GM18507 (cell line): ENCODE results near the gene EBF3.

ENCODE experiments used
- DNase-seq: peaks from one replicate; pipeline ENCODE4 v3.0.0; 2011; ENCODE audit warnings: low read depth; ENCODE audit not compliant: insufficient read length; ENCODE audit errors: extremely low spot score
- FAIRE-seq: peaks from 2 replicates; lab custom pipeline; 2011; peaks lifted over from hg19 to GRCh38; lab: Jason Lieb, UNC

Gene EBF3

DNA sequence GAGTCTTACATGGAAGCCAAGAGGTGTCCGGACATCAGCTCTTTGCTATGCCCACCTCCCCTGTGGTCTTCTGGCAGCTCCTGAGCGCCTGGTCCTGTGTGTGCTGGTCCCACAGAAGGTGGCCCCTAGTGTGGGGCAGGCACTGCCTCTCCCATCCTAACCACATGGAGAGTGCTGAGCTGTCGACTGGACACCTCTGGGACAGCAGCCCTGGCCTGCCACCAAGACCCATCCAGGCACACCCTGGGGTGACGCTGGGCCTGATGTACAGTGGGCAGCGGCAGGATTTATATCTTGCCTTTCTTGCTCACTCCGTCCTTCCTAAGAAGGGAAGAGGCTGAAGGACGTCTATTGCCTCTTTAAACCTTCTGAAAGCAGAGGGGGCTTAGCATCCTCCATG lies 98.7 kb downstream of the EBF3 start:
- no peak for FAIRE-seq
- no peak for DNase-seq

DNA sequence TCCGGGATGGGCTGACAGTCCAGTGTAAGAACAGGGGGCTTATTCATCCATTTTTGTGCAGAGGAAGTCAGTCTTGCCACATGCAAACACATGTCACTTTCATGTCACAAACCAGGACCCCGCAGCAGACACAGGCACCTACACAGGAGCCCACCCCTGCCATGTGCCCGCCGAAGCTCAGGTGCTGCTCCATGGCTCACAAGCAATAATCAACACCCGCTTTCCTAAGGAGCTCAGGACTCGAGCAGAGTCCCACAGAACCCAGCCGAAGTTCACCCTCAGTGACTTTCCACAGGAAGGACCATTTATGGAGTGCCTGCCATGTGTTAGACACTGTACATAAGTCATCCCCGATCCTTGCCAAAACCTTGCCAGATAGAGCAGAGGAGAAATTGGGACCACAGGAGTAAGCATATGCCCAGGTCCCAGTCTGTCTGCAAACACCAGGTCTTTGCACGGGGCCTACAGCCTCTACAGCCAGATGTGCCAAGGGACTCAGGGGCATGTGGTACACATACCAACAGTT lies 99.4 kb downstream of the EBF3 start:
- FAIRE-seq = no peak

DNA sequence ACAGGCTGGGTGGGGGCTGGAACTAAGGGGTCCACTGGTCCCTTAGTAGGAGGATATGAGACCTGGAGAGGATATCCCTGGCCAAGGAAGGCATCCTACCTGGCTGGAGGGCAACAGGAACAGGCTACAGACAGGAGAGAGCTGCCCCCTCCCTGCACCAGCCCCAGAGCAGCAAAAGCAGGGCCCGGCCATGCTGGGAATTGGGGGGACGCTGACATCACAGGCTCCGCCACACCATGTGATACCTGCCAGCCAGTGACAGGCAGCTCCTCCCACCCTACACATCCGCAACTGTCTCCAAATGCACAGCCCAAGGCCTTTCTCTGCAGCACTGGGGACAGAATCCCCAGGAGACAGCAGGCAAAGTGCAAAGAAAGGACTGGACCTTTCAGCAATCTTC lies 100.0 kb downstream of the EBF3 start:
- DNase-seq = no peak
- no peak for FAIRE-seq

More for the DNA sequence above, 99.4 kb downstream of the EBF3 start:
- no peak for DNase-seq

DNA sequence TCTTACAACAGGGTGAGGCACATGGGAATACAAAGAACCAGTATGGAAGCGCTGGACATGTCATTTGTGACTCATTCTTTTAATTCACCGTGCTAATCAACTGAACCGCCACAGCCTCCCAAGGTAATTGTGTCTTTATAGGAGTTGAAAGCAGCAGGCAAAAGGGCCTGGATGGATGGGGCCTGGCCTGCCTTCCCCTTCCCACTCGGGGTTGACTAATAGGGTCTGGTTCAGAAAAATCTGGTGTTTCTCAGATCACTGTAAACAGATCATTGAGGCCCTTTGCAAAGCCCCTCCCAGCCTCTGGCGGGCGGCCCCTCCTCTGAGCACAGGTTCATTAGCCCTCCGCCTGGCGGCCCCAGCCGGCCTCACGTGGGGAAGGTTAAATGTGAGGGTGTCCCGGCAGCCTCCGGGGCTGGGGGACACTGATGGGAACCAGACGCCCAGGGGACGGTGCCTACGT lies 100.8 kb downstream of the EBF3 start:
- FAIRE-seq (no peak), DNase-seq (no peak)

DNA sequence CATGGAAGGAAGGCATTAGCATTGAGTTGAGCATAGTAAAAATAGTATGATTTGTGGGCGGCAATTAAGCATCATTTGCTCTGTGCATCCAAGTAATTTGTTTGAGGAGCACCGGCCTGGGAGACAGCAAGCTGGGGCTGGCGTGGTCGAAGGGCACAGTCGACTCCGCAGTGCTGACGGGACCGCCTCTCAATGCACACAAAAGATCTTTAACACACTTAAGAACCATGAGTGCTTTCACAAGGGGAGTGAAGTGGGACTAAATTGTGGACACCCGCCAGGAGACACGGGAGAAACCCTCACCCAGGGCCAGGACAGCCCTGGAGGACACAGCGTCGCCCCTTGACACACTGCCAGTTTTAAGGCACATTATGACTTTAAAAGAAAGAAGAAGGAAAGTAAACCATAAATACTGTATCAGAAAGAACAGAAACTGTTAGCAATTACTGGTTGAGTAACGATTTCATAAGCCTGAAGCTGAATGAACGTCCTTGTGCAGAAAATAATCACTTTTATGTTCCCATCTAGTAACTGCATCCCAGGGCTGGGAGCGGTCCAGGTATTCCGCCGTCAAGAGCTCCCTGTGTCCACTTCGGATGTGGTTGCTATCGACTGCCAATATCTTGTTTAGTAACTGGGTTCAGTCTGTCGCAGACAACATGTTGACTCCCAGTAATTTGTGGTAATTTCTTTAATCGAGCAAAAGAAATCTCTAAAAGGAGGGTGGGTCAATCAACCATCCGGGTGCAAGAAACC lies 102.1 kb downstream of the EBF3 start:
- FAIRE-seq (no peak), DNase-seq (no peak)

DNA sequence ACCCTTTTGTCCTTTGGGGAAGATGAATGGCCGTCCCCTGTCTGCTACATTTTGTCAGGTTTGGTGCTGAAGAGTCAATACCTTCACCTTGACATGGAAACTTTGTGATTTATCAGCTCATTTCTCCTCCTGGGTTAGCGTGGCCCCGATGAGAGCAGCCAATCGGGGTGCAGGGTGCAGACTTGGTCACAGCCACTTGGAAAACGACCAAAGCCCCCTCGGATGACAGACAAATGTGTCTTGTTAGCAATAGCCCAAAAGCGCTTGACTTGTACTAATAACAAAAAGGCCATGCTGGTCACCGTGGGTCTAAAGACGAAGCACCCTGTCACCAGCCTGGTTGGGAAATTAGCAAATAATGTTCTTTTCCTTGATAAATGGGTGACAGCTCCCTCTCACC lies 103.7 kb downstream of the EBF3 start:
- FAIRE-seq = no peak
- no peak for DNase-seq

DNA sequence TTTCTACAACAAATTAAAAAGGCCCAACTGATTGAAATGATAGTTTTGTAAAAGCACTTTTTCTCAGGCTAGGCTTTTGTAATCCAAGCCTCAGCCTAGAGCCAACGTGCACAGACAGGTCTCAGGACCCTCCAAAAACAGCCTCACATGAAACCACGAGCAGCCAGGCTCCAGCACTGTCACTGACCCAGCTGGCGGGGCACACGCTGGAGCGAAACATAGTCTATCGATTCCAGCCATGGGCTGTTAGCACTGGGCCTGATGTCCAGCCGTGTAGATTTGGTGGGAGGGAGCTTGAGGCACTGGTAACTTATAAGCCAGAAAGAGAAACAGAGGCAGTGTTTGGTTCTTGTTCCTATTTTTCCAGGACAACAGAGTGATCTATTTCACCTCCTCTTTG lies 104.5 kb downstream of the EBF3 start:
- FAIRE-seq (no peak), DNase-seq (no peak)

DNA sequence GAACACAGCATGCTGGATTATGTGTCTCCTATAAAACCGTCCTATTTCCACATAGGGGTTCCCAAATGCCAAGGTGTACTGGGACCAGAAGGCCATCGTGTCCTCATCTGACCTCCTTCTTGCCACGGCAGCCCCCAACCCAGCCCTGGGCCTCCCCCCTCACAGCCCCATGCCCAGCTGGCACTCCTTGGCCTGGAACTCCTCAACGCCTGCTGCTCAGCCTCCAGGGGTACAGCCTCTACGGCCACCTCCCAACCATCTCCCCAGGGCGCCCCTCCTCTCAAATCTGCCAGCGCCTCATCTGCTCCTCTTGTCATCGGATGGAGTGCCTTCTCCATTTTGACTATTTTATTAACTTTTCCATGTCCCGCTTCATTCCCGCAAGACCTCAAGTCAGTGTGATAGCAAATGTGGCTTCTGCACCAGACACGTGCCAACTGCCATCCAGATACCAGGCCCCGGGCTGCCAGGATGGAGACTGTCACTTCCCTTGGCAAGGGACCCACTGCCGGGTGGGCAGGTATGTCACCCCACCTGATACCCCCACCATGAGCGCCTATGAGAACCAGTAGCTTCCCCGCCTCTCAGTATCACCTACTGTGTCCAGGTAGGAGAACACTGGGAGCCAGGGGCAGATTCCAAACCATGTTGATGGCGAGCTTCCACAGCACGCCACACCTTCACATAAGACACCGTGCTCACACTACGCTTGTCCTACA lies 106.7 kb downstream of the EBF3 start:
- FAIRE-seq = no peak
- no peak for DNase-seq

DNA sequence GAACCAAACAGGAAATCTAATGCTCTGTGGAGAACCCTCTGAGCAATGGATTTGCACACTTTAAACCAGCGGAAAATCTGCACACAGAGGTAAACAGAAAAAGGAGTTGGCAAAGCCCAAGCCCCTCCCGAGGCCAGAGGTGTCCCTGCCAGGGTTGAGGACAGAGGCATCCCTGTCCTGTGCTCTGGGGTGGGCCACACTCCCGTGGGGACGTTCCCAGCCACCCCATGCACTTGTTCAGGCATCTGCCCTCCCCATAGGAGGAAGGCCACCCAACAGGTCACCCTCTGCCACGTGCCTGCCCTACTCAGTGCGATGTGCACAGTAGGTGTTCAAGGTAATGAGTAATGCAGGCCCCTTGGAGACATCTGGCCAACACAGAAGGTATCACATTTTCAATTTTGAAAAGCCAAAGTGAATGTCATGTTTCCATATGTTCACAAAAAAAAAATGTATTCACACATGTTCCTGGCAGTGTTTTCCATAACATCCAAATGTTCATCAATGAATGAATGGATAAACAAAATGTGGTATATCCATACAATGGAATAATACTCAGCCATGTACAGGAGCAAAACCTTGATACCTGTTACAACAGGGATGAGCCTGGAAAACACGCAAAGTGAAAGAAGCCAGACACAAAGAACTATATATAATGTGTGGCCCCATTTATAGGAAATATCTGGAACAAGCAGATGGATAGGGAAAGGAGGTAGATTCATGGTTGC lies 108.1 kb downstream of the EBF3 start:
- FAIRE-seq (no peak), DNase-seq (no peak)

DNA sequence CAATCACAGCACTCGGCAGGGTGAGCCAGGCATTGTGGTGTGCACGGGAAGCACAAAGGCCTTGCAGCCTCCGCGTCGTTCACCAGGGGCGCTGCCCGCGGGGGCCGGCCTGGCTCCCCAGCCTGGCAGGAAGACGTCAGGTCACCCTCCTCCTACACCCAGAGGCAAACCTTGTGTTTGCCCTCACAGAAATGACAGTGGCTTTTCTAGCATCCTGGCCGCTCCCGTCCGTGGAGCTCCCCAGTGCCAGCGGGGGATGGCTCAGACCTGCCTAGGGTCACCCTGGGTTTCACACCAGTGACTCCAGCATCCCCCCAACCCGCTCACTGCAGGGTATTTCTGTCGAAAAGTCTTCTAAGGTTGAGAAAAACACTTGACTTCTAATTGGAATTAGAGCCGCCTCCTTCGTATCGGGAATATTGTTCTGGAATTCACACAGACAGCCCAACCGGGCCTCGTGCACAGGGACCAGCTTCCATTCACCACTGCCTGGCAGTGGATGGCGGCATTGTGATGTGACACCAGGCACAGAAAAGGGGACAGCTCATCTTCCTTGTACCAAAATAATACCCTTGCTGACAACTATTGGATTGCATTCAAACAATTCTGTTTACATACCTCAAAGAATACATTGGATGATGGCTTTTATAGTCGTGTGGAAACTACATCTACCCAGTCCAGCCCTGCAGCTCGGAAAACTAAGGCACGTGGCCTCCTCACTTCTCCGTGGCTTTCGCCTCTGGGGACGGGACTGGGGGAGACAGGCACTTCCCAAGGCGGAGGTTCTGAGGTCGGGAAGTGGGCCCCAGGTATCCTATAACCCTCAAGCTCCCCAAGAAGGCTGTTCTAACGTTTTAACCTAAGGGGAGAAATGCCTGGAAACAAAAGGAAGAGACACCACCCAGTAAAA lies 109.0 kb downstream of the EBF3 start:
- FAIRE-seq (no peak), DNase-seq (no peak)

DNA sequence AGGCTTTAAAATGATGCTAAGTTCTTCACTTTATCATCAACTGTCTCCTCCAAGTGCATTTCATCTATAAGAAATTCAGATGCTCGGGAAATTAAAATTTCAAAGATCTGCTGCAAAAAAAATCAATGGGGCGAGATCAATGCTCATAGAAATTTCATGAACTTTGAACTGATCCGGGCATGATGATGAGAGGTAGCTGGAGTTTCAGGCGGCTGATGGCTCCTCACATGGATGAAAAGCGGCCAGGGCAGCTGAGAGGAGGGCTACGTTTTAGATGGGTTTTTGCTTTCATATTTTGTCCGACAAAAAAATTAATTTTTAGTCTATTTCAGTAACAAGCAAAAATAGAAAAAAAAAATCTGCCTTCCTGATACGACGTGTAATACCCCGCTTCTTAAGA lies 109.9 kb downstream of the EBF3 start:
- FAIRE-seq = no peak
- no peak for DNase-seq

DNA sequence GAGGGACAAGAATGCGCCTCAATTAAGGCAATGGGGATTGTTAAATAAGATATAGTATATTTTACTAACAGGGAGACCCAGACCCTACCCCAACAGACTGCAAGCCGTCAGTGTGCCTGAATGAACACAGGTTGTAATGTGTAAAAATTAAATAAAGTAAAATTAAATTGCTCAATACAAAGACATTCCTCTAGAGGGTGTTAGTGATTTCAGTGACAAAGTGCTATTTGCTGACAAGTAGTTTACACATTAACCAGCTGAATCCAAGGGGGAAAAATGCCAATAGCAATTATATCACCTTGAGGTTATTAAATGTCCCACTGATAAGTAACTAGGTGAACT lies 110.5 kb downstream of the EBF3 start:
- DNase-seq = no peak

DNA sequence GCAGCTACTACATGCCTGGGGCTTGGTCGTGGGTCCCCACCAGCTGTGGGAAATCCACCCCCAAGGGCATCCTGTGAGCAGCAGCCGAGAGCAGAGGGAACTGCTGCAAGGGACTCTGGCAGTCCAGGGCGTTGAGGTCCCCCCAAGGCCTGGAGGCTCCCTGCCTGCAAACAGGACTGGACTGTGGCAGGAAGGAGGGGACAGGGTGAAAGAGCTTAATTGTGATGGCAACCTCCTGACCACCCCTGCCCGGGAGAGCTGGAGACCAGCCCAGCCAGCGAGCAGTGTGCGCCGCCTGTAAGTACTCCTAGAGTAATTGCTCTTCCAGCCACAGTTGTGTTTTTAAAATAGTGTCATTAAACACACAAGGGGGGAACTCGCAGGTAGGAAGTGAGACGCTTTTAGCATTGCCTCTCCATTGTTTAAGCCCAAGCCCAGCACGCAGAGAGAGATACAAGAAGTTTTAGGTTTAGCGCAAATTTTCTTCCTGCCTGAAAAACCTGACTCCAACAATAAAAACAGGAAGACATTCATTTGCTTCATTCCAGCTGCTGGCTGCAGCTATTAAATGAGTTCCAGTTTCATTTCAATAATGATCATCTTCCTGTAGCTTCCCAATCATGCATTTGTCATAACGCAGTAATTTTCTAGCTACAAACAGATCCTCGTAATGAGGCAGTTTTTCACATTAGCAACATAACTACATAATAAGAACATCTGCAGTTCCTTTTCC lies 111.1 kb downstream of the EBF3 start:
- FAIRE-seq = no peak

More for the DNA sequence above, 110.5 kb downstream of the EBF3 start:
- no peak for FAIRE-seq

DNA sequence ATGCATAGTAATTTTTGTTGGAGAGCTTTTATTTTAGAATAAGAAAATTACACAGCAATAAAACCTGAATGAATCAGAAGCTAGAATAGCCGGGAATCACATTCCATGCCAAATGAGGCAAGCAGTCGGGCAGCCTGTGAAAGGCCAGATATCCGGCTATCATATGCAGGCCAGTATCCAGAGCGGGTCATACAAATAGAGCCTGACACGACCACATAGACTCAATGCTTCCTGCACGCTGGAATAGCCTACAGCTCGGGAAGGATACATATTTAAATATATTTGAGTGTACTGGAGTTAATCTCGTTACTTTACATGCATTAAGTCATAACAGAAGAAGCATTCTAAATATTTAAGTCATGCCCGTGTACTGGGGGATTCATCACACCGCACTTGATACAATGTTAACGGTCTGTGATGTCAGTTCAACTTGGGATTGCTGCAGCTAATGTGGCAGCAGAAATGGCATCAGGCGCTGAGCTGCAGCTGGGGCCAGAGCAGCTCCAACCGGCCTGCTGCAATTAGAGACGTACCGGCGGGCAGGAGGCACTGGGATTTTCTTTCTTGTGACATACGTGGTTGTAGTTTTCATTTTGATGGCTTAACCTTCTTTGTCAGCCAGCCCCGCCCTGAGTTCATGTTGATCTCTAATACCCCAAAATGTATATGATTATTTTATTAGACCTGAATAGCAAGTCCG lies 112.0 kb downstream of the EBF3 start:
- no peak for DNase-seq
- FAIRE-seq = no peak

More for the DNA sequence above, 111.1 kb downstream of the EBF3 start:
- no peak for DNase-seq

DNA sequence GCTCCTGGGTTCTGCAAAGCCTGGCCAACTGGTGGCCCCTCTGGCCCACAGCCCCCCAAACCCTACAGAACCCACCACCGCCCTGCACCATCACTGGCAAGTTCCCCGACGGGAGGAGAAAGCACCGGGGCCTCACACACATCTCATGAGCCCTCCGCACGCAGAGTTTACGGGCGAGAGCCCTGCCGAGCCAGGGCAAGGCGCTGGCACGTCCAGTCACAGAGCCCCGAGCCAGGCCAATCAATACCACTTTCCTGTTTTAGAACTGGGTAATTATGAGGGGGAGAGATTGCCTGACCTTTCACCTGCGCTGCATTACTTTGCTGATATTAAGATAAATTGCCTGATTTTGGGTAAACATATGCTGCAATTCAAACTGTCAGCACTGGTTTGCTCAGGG lies 113.3 kb downstream of the EBF3 start:
- DNase-seq (no peak), FAIRE-seq (no peak)

DNA sequence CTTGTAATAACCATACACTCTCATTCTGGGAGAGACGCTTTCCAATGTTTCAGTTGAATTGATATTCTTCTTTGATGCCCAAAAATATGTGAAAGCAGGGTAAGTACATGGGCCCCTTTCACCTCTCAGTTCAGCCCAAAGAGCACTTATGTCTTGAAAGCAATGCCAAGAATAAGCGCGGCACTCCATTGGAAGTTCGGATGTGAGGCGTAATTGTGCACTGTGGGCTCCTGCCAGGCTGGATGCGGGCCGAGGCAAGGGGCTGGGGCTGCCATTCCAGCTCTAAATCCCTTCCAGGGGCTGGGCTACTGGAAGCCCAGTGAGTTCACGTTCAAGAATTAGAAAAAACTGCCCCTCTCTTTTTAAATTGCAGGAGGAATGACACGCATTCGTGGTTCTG lies 113.8 kb downstream of the EBF3 start:
- FAIRE-seq = no peak

DNA sequence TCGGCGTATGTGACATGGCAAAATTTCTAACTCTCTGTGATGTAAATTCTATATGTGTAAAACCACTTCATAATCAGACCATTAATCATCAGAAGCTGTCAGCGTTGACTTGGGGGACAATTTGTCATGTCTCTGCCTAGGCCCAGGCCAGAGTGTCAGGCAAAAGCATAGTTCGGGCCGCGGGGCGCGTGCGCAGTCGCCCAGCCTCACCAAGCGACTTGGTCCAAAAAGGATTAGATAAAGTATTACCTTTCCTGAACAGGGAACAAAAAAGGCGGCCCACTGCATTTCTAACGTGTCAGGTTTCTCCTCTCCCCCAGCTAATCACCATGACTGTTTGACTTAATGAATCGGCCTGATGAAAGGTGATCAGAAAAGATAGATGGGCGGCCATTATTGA lies 114.2 kb downstream of the EBF3 start:
- DNase-seq (no peak), FAIRE-seq (no peak)

More for the DNA sequence above, 113.8 kb downstream of the EBF3 start:
- no peak for DNase-seq

DNA sequence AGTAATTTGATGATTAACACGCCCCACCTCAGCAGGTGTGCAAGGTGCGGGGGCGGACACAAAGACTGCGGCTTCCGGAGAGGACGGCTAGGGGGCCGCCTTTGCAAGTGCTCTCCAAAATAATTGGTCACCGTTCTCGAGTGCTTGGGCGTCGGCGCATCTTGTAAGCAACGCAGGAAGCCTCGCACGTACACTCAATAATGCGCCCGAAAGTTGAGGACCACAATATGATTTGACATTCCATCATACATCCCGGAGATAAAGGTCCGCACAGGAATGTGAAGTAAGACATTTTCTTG lies 114.7 kb downstream of the EBF3 start:
- DNase-seq (no peak), FAIRE-seq (no peak)
